Measurements from ENCODE around the gene RUNX2. TPM values are rescaled to one million over a fixed set of nuclear protein-coding genes. Genes with fewer than 3 reads are reported as not detected.

RUNX2 gene
- total and polyA plus RNA-seq, 2 donors (not counting 1 experiment from before 2014, with no cell fraction given): 1.3 to 2.4 TPM

- ATAC-seq (ENCODE audit: low read depth) (no peak), DNase-seq (no peak)
- 69% methylated on average over 10 of the region's 14 CpGs for WGBS (ENCODE audit: insufficient coverage)
- Histone ChIP-seq H3K9ac (ENCODE audit: low read length) (no peak overlapping the region), H3K27me3 (replicated peaks in 1 of 4; ENCODE audit: control extremely low read depth in 1 of 4, control insufficient read depth in 3 of 4, insufficient read depth in 4 of 4, low read length in 3 of 4) (no peaks in the 10 kb centered on the region), H4K20me1 (ENCODE audit: control insufficient read depth, insufficient read depth, low read length, poor library complexity, severe bottlenecking) (no peaks in the 10 kb centered on the region), H3K9me3 (ENCODE audit: control extremely low read depth in 1 of 3, control insufficient read depth in 2 of 3, insufficient read depth in 1 of 3, low read length in 2 of 3) (no peaks in the 10 kb centered on the region), H3K4me1 (ENCODE audit: control insufficient read depth in 2 of 2, insufficient read depth in 2 of 2, low read length in 2 of 2) (peaks cover 0 to 4% of the 10 kb centered on the region in 2 donors), H3K4me2 (replicated peaks; ENCODE audit: low read depth, low read length, poor library complexity, severe bottlenecking) (no peak overlapping the region), H2AFZ (ENCODE audit: insufficient read depth, low read depth, low read length, poor library complexity, severe bottlenecking) (no peak overlapping the region), H3K27ac (ENCODE audit: low read length in 2 of 2) (no peak overlapping the region), H3K4me3 (ENCODE audit: control extremely low read depth in 1 of 5, extremely low read depth in 1 of 5, insufficient read depth in 1 of 5, low read depth in 2 of 5, low read length in 4 of 5) (no peak overlapping the region), H3K79me2 (ENCODE audit: control insufficient read depth, insufficient read depth, low read length) (no peaks in the 10 kb centered on the region), H3K36me3 (replicated peaks in 1 of 2; ENCODE audit: control extremely low read depth in 1 of 2, control insufficient read depth in 1 of 2, extremely low read depth in 1 of 2, insufficient read depth in 2 of 2, low read length in 1 of 2) (no peaks in the 10 kb centered on the region)
- POLR2A ChIA-PET: interaction anchor here (0.7 kb wide), 1 partner anchor 20 kb away, joined by 4 read pairs; no protein-coding TSS in a partner anchor
- Mint-ChIP-seq H3K4me3 (no peak overlapping the region), H3K27me3 (no peaks in the 10 kb centered on the region), H3K9me3 (ENCODE audit: insufficient read depth) (peaks cover 2% of the 10 kb centered on the region), H3K27ac (no peak overlapping the region), H3K4me1 (peaks cover 7% of the 10 kb centered on the region)
- CTCF ChIA-PET: no interaction called here
- intact Hi-C loops (cut with micrococcal nuclease): no loop called here
- TF ChIP-seq EZH2 (IDR thresholded peaks at IDR 0.05; ENCODE audit: borderline replicate concordance, insufficient read depth, low read depth, low read length, poor library complexity, severe bottlenecking) (no peak), CTCF (IDR thresholded peaks at IDR 0.05) (no peak)
Observed at GRCh38 chr6:45555981-45556771, 228.0 kb downstream of the RUNX2 start.

- POLR2A ChIA-PET: no interaction called here
- TF ChIP-seq EZH2 (IDR thresholded peaks at IDR 0.05; ENCODE audit: borderline replicate concordance, insufficient read depth, low read depth, low read length, poor library complexity, severe bottlenecking) (no peak), CTCF (IDR thresholded peaks at IDR 0.05) (no peak)
- no peak overlapping the region for H3K4me3 Mint-ChIP-seq
- CTCF ChIA-PET: no interaction called here
- H3K4me1 ChIP-seq (ENCODE audit: control insufficient read depth in 2 of 2, insufficient read depth in 2 of 2, low read length in 2 of 2): peaks cover 0 to 4% of the 10 kb centered on the region in 2 donors
- WGBS (ENCODE audit: insufficient coverage): 100% methylated on average over 3 of the region's 5 CpGs
- no peak overlapping the region for H3K9ac ChIP-seq (ENCODE audit: low read length)
- no peak overlapping the region for H3K27ac ChIP-seq (ENCODE audit: low read length in 2 of 2)
- peaks cover 2% of the 10 kb centered on the region for H3K9me3 Mint-ChIP-seq (ENCODE audit: insufficient read depth)
- H3K27me3 ChIP-seq (replicated peaks in 1 of 4; ENCODE audit: control extremely low read depth in 1 of 4, control insufficient read depth in 3 of 4, insufficient read depth in 4 of 4, low read length in 3 of 4): no peaks in the 10 kb centered on the region
- no peaks in the 10 kb centered on the region for H3K27me3 Mint-ChIP-seq
- peaks cover 7% of the 10 kb centered on the region for H3K4me1 Mint-ChIP-seq
- H3K4me2 ChIP-seq (replicated peaks; ENCODE audit: low read depth, low read length, poor library complexity, severe bottlenecking): no peak overlapping the region
- no peaks in the 10 kb centered on the region for H3K36me3 ChIP-seq (replicated peaks in 1 of 2; ENCODE audit: control extremely low read depth in 1 of 2, control insufficient read depth in 1 of 2, extremely low read depth in 1 of 2, insufficient read depth in 2 of 2, low read length in 1 of 2)
- no peak overlapping the region for H2AFZ ChIP-seq (ENCODE audit: insufficient read depth, low read depth, low read length, poor library complexity, severe bottlenecking)
- H3K9me3 ChIP-seq (ENCODE audit: control extremely low read depth in 1 of 3, control insufficient read depth in 2 of 3, insufficient read depth in 1 of 3, low read length in 2 of 3): no peaks in the 10 kb centered on the region
- intact Hi-C loops (cut with micrococcal nuclease): no loop called here
- ATAC-seq (ENCODE audit: low read depth) (no peak), DNase-seq (no peak)
- no peaks in the 10 kb centered on the region for H4K20me1 ChIP-seq (ENCODE audit: control insufficient read depth, insufficient read depth, low read length, poor library complexity, severe bottlenecking)
- H3K4me3 ChIP-seq (ENCODE audit: control extremely low read depth in 1 of 5, extremely low read depth in 1 of 5, insufficient read depth in 1 of 5, low read depth in 2 of 5, low read length in 4 of 5): no peak overlapping the region
- no peak overlapping the region for H3K27ac Mint-ChIP-seq
- no peaks in the 10 kb centered on the region for H3K79me2 ChIP-seq (ENCODE audit: control insufficient read depth, insufficient read depth, low read length)
Observed at GRCh38 chr6:45556828-45557227, 228.7 kb downstream of the RUNX2 start.
